ENCODE results near the gene RNPEPL1.
"Not testable (repeated sequence)": the region's sequence is repeated elsewhere in the genome, so short reads cannot be mapped to it uniquely, and the experiment has no call there.

The RNPEPL1 gene

DNA sequence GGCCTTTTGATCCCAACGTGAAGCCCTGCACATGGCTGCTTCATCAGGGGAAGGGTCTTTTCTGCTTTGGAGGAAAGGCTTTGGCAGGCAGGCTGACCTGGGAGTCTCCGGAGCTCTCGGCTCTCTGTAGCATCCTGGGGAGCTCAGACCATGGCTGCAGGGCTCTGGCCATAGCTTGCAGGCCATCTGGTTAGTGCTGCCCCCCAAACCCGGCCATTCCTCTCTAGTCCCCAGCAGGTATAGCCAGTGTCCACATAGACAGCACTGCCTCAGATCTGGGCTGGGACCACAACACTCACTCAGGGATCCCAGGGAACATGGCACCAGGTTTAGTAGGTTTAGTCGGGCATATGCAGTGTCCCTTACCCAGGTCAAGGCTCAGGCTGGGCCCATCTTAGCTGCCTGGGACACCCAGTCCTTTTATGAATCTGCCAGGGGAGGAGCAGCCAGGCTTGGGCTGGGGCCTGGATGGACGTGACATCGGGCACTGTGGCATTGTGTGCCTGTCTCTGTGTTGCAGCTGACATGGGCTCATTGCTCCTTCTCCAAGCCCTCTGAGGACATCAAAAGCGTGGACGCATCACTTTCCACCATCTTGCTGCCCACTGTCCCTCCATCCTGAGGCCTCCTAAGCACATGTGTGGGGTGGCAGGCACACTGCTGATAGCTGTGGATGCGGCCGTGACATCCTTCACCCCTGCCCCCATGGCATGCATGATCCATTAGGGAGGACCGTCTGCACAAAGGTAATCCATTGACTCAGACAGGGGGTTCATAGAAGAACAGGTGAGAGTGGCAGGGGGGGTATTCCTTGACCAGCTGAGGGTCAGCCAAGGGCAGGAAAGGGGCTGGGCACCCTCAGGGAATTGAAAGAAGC is 37.8 kb downstream of the RNPEPL1 start:
- no peak for FAIRE-seq

DNA sequence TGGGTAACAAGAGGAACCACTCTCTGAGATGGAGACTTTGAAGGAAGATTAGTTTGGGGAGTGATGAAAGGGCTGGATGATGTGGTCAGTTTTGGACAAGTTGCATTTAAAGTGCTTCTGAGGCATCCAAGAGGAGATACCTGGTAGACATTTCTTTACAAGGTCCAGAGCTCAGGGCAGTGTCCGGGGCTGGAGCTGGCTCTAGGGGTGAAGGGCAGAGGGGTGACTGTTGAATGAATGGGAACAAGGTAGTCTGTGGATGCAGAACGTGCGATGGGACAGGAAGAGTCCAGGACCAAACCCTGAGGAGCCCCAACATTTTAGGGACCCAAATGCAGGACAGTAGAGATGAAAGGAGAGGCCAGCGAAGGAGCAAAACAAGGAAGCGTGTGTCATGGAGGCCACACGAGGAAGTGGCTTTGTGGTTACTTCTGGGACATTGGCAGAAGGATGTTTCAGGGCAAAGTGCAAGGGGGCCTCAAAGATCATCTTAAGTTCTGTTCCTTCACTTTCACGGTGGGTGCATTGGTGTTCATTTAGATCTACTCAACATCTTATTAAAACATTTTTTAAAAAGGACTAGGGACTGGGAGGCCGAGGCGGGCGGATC is 43.4 kb downstream of the RNPEPL1 start:
- no peak for FAIRE-seq

DNA sequence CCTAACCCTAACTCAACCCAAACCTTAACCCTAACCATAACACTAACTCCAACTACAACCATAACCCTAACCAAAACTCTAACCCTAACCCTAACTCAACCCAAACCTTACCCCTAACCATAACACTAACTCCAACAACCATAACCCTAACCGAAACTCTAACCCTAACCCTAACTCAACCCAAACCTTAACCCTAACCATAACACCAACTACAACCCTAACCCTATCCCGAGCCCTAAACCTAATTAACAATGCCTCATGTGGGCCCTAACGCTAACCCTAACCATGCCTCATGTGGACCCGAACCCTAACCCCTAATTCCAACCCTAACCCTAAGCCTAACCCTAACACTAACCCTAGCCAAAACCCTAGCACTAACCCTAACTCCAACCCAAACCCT is 45.5 kb downstream of the RNPEPL1 start:
- no peak for FAIRE-seq

DNA sequence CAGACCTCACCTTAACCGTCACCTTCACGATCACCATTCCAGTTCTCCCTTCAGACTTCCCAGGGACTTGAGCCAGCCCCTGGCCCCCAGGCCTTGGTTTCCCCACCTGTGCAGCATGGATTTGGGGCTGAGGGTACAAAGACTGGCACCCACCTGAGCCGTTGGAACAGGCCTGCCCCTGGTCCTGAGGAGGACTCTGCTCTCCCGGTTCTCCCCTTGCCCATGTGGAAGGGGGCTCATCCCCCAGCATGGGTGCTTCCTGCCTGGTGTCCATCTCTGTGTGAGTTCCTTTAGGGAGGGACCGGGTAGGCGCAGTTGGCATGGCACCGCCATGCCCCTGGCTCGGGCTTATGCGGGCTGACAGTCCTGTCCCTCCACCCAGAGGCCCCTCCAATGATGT is 46.1 kb downstream of the RNPEPL1 start:
- FAIRE-seq, result no peak

DNA sequence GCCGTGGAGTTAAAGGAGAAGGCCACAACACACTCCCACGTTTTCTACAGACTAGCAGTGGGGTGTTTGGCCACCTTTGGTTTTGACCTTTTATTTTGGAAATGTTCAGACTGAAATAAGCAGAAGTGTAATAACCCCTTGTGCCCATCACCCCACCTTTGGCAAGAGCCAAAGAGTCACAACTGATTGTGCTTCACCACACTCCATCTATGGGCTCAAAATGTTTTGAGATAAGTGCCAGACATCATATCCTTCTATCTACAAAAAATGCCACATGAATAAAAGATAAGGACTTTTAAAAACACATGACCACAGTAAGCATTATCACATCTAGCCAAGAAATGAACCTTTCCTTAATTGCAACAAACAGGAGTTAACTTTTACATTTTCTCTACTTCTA is 47.1 kb downstream of the RNPEPL1 start:
- FAIRE-seq, result no peak

GRCh38 chr2:240615820-240616547 is 47.7 kb downstream of the RNPEPL1 start:
- FAIRE-seq, result no peak

- FAIRE-seq, result not testable (repeated sequence)
These were observed 48.8 kb downstream of the RNPEPL1 start for GRCh38 chr2:240616860-240617666.

GRCh38 chr2:240618776-240619175 is 50.5 kb downstream of the RNPEPL1 start:
- FAIRE-seq, result no peak

GRCh38 chr2:240619506-240620148 is 51.3 kb downstream of the RNPEPL1 start:
- FAIRE-seq, result no peak

DNA sequence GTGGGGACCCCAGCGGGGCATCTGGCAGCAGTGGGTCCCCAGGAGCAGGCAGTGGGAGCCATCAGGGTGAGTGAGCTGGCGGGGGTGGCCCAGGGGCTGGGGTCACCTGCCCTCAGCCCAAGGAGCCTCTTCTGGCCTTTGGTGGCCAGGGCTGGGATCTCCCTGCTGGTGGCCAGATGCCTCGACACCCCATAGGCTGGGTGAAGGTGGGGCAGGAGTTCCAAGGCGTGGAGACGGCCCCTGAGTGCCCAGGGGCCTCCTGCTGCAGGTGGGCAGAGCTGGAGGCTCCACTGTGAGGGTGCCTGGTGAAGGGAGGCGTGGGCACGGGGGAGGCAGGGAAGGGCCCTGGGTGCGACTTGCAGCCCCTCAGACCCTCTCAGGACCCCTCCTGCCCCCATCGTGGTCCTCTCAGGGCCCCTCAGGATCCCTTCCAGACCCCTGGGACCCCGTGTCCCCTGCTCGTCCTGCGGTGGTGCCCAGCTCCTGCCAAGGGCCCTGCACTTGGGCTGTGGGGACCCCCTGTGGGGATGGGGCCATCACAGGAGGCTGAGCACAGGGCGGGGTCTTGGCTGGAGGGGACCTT is 52.0 kb downstream of the RNPEPL1 start:
- FAIRE-seq, result no peak

GRCh38 chr2:240620859-240621258 is 52.6 kb downstream of the RNPEPL1 start:
- no peak for FAIRE-seq

- no peak for FAIRE-seq
These were observed 53.8 kb downstream of the RNPEPL1 start for GRCh38 chr2:240622060-240622411.

DNA sequence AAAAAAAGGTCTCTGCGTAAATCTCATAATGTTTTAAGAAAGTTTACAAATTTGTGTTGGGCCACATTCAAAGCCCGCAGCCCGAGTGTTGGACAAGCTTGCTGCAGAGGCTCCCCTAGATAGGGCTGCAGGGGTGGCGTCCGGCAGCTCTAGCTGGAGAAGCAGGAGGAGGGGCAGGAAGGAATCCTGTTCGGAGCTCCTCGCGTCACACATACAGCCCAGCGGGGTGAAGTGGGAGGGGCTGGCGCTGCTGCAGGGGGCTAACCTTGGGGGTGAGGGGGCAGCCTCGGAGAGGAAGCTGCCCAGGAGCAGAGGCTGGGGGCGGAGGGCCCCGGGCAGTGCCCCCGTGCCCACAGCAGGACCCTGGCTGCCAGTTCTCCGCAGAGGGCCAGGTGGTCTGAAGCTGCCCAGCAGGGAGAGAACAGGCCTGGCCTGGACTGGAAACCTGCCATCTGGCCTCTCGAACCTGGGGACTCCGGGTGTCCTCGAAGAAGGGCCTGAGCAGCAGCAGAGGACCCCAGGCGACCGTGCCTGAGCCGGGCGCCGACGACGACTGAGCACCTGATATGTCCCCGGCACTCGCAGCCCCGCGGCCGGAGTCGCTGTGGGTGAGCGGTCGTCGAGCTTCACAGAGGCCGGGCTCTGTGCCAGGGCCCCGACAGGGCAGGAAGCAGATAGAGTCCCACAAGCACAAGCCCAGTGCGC is 54.4 kb downstream of the RNPEPL1 start:
- FAIRE-seq, result no peak

GRCh38 chr2:240623531-240624010 is 55.3 kb downstream of the RNPEPL1 start:
- FAIRE-seq, result no peak

GRCh38 chr2:240624011-240624949 is 56.0 kb downstream of the RNPEPL1 start:
- no peak for FAIRE-seq

GRCh38 chr2:240624950-240625621 is 56.8 kb downstream of the RNPEPL1 start, which contains the start of gene GPR35:
Gene GPR35, plus strand, starts transcription at chr2:240625480. Its CDS starts 4,473 bp downstream, at chr2:240629953.
- FAIRE-seq, result no peak

GRCh38 chr2:240626531-240627300 is 58.4 kb downstream of the RNPEPL1 start:
- no peak for FAIRE-seq

Measured in colon (tissue), 2 donors.